ENCODE data around the gene SESN3.

Gene SESN3

GRCh38 chr11:95269036-95269819, 38.2 kb upstream of the SESN3 start:
- Histone ChIP-seq H2AFZ (ENCODE audit: low read depth) (no peak overlapping the region), H3K27me3 (ENCODE audit: insufficient read depth, low read depth) (no peaks in the 10 kb centered on the region), H3K27ac (no peak overlapping the region), H3K36me3 (ENCODE audit: insufficient read depth) (no peaks in the 10 kb centered on the region), H3K4me2 (no peak overlapping the region), H3K4me1 (ENCODE audit: low read depth, poor library complexity, severe bottlenecking) (no peaks in the 10 kb centered on the region), H4K20me1 (ENCODE audit: insufficient read depth) (no peaks in the 10 kb centered on the region), H3K9ac (no peak overlapping the region), H3K79me2 (ENCODE audit: insufficient read depth, low read depth) (no peaks in the 10 kb centered on the region), H3K4me3 (IDR thresholded peaks at IDR 0.05; ENCODE audit: insufficient read depth, low read depth, low read length) (no peak overlapping the region)
- no peak for TF ChIP-seq CTCF (conservative IDR thresholded peaks at IDR 0.05; ENCODE audit: low read depth, low read length)

GRCh38 chr11:95268391-95268790, 37.4 kb upstream of the SESN3 start:
- H3K4me1 ChIP-seq (ENCODE audit: low read depth, poor library complexity, severe bottlenecking) = no peaks in the 10 kb centered on the region

GRCh38 chr11:95267601-95268213, 36.7 kb upstream of the SESN3 start:
- H3K4me1 ChIP-seq (ENCODE audit: low read depth, poor library complexity, severe bottlenecking) = no peaks in the 10 kb centered on the region
- no peak overlapping the region for H2AFZ ChIP-seq (ENCODE audit: low read depth)
- no peak overlapping the region for H3K9ac ChIP-seq
- H3K4me2 ChIP-seq = no peak overlapping the region
- H3K4me3 ChIP-seq (IDR thresholded peaks at IDR 0.05; ENCODE audit: insufficient read depth, low read depth, low read length) = no peak overlapping the region
- TF ChIP-seq CTCF (conservative IDR thresholded peaks at IDR 0.05; ENCODE audit: low read depth, low read length) = no peak
- H3K36me3 ChIP-seq (ENCODE audit: insufficient read depth) = no peaks in the 10 kb centered on the region
- H3K27ac ChIP-seq = no peak overlapping the region
- H4K20me1 ChIP-seq (ENCODE audit: insufficient read depth) = no peaks in the 10 kb centered on the region
- no peaks in the 10 kb centered on the region for H3K79me2 ChIP-seq (ENCODE audit: insufficient read depth, low read depth)
- H3K27me3 ChIP-seq (ENCODE audit: insufficient read depth, low read depth) = no peaks in the 10 kb centered on the region

More at GRCh38 chr11:95268391-95268790, 37.4 kb upstream of the SESN3 start:
- H3K9ac ChIP-seq = no peak overlapping the region
- no peak overlapping the region for H3K27ac ChIP-seq
- H3K4me2 ChIP-seq = no peak overlapping the region
- H4K20me1 ChIP-seq (ENCODE audit: insufficient read depth) = no peaks in the 10 kb centered on the region
- H2AFZ ChIP-seq (ENCODE audit: low read depth) = no peak overlapping the region
- no peaks in the 10 kb centered on the region for H3K36me3 ChIP-seq (ENCODE audit: insufficient read depth)
- TF ChIP-seq CTCF (conservative IDR thresholded peaks at IDR 0.05; ENCODE audit: low read depth, low read length) = no peak
- no peaks in the 10 kb centered on the region for H3K79me2 ChIP-seq (ENCODE audit: insufficient read depth, low read depth)
- no peak overlapping the region for H3K4me3 ChIP-seq (IDR thresholded peaks at IDR 0.05; ENCODE audit: insufficient read depth, low read depth, low read length)
- H3K27me3 ChIP-seq (ENCODE audit: insufficient read depth, low read depth) = no peaks in the 10 kb centered on the region

GRCh38 chr11:95266751-95267374, 35.9 kb upstream of the SESN3 start:
- Histone ChIP-seq H3K79me2 (ENCODE audit: insufficient read depth, low read depth) (no peaks in the 10 kb centered on the region), H4K20me1 (ENCODE audit: insufficient read depth) (no peaks in the 10 kb centered on the region), H3K27ac (no peak overlapping the region), H2AFZ (ENCODE audit: low read depth) (no peak overlapping the region), H3K4me2 (no peak overlapping the region), H3K9ac (no peak overlapping the region), H3K4me3 (IDR thresholded peaks at IDR 0.05; ENCODE audit: insufficient read depth, low read depth, low read length) (no peak overlapping the region), H3K27me3 (ENCODE audit: insufficient read depth, low read depth) (no peaks in the 10 kb centered on the region), H3K4me1 (ENCODE audit: low read depth, poor library complexity, severe bottlenecking) (no peaks in the 10 kb centered on the region), H3K36me3 (ENCODE audit: insufficient read depth) (no peaks in the 10 kb centered on the region)
- TF ChIP-seq CTCF (conservative IDR thresholded peaks at IDR 0.05; ENCODE audit: low read depth, low read length) = no peak

All from KMS-11 (cell line).